K562 (cell line): Measurements from ENCODE around the gene KIF21A. TPM values are rescaled to one million over a fixed set of nuclear protein-coding genes. Genes with fewer than 3 reads are reported as not detected.
A peak's percentile ranks its signal among the peaks of the same experiment; 100 is the strongest.

Experiments used
- ATF7 ChIP-seq: fragments of 450-650 bp; IDR thresholded peaks from 2 replicates; pipeline ENCODE4 v1.7.1; 2014; ENCODE audit warnings: mild to moderate bottlenecking, moderate library complexity
- CHD7 ChIP-seq: fragments of 200-600 bp; sonication (generic); IDR thresholded peaks from one replicate; pipeline ENCODE4 v1.6.1; 2012; ENCODE audit warnings: mild to moderate bottlenecking, low read depth, low read length, inconsistent platforms
- CXXC5 ChIP-seq: fragments of 250-450 bp; sonication (Bioruptor Pico); IDR thresholded peaks from 2 replicates; pipeline ENCODE4 v1.8.0; 2022; ENCODE audit warnings: inconsistent platforms, mild to moderate bottlenecking, moderate library complexity
- EHMT2 ChIP-seq: fragments of 450-650 bp; IDR thresholded peaks from 2 replicates; pipeline ENCODE4 v1.6.1; 2018; ENCODE audit warnings: antibody characterized with exemption
- FOXK1 ChIP-seq: sonication (generic); formaldehyde crosslinking; IDR thresholded peaks from 2 replicates; pipeline ENCODE4 v1.8.0; 2022; ENCODE audit warnings: missing genetic modification reagents, mild to moderate bottlenecking, borderline replicate concordance
- MIER1 ChIP-seq: fragments of 450-650 bp; IDR thresholded peaks from 2 replicates; pipeline ENCODE4 v1.6.1; 2016; ENCODE audit warnings: antibody characterized with exemption, mild to moderate bottlenecking, low read depth
- NFIC ChIP-seq: fragments of 450-650 bp; IDR thresholded peaks from 2 replicates; pipeline ENCODE4 v1.6.1; 2017; ENCODE audit warnings: mild to moderate bottlenecking, inconsistent platforms
- NR4A1 ChIP-seq, 2 experiments: fragments of 250-450 bp in 1 of 2; fragments of 450-650 bp in 1 of 2; sonication (Bioruptor Pico) in 1 of 2; IDR thresholded peaks; 2 replicates each; pipeline versions ENCODE4 v1.4.0 to v1.6.1; 2016 to 2020; ENCODE audit warnings: mild to moderate bottlenecking in 2 of 2, missing compliant biosample characterization in 1 of 2, missing genetic modification characterization in 1 of 2, moderate library complexity in 1 of 2
- POLR2B ChIP-seq: fragments of 450-650 bp; IDR thresholded peaks from 2 replicates; pipeline ENCODE4 v1.6.1; 2018; ENCODE audit warnings: low read depth; ENCODE audit not compliant: partially characterized antibody
- RCOR1 ChIP-seq, 2 experiments: IDR thresholded peaks; 2 replicates each; pipeline ENCODE4 v1.6.1; 2012; ENCODE audit warnings: low read depth in 2 of 2, low read length in 2 of 2, borderline replicate concordance in 1 of 2, improper control_type of control experiment in 1 of 2
- RFX7 ChIP-seq: fragments of 250-450 bp; sonication (Bioruptor Pico); IDR thresholded peaks from 2 replicates; pipeline ENCODE4 v1.5.1; 2021; ENCODE audit warnings: mild to moderate bottlenecking
- SMARCE1 ChIP-seq: fragments of 450-650 bp; IDR thresholded peaks from 2 replicates; pipeline ENCODE4 v1.7.1; 2016; ENCODE audit warnings: mild to moderate bottlenecking
- WHSC1 ChIP-seq: IDR thresholded peaks from one replicate; pipeline ENCODE4 v1.6.1; 2012; ENCODE audit warnings: low read length, control low read depth, inconsistent platforms
- YY1 ChIP-seq, 3 experiments: IDR thresholded peaks; 2 replicates each; pipeline ENCODE4 v1.6.1; 2011; ENCODE audit warnings: low read length in 2 of 3, mild to moderate bottlenecking in 2 of 3, moderate library complexity in 2 of 3, borderline replicate concordance in 1 of 3, control low read depth in 1 of 3, low read depth in 1 of 3; ENCODE audit not compliant: insufficient read depth in 3 of 3, insufficient replicate concordance in 2 of 3, control insufficient read depth in 1 of 3, insufficient read length in 1 of 3; ENCODE audit errors: extremely low read depth in 1 of 3
- ZNF644 ChIP-seq: fragments of 200-800 bp; sonication (Bioruptor generic); IDR thresholded peaks from 2 replicates; pipeline ENCODE4 v1.6.1; 2016; ENCODE audit warnings: low read depth, missing genetic modification characterization, missing compliant biosample characterization
- polyA plus RNA-seq, 8 experiments: library from polyadenylated mRNA; depleted of rRNA in 4 of 8; stranded (reverse) in 5 of 8; unstranded in 3 of 8; fragments of >200 nt; fragmentation: Nextera tagmentation in 2 of 8; fragmentation: Illumina TruSeq in 1 of 8; extraction: Ambion mirVana in 2 of 8; extraction: Trizol in 1 of 8; gene quantifications; 2 replicates each; pipeline versions ENCODE4 v1.2.1 to v1.2.3, GENCODE V29; 2011 to 2014; ENCODE audit warnings: inconsistent platforms in 1 of 8, missing spikeins in 1 of 8
- total RNA-seq, 7 experiments: library from RNA; depleted of rRNA in 6 of 7; stranded (reverse); fragments of >200 nt in 6 of 7; fragmentation: Illumina TruSeq in 2 of 7; extraction: Trizol in 2 of 7; gene quantifications; 2 replicates each; pipeline versions ENCODE4 v1.2.1 to v1.2.3, GENCODE V29; 2011 to 2021; ENCODE audit warnings: low replicate concordance in 1 of 7
- TF ChIP-seq, protein P1 (sequence below): fragments of 200-800 bp; sonication (Bioruptor generic); IDR thresholded peaks from 2 replicates; pipeline ENCODE4 v1.6.1; 2017; ENCODE audit warnings: missing genetic modification characterization, missing compliant biosample characterization

The KIF21A gene
- total and polyA plus RNA-seq, 9 of the 15 experiments (the other 6 are each of a cell fraction or from before 2014, with no cell fraction given), result 17.7 to 45.0 (median 30.3) TPM

GRCh38 chr12:39459027-39459434 lies 16.1 kb upstream of the KIF21A start (continued):
- TF ChIP-seq CHD7, result no peak
- no peak for TF ChIP-seq RCOR1 (IDR thresholded peaks at IDR 0.05; ENCODE audit: borderline replicate concordance in 1 of 2, low read depth in 2 of 2, low read length in 2 of 2)
- no peak for TF ChIP-seq NFIC
- TF ChIP-seq FOXK1 (CRISPR knock-in tag), result no peak
- TF ChIP-seq ATF7, result peak; percentile 93
- peak; percentile 35; the same call in 1 of the 2 replicates for TF ChIP-seq ZNF644
- no peak for TF ChIP-seq MIER1
- TF ChIP-seq WHSC1, result no peak
- TF ChIP-seq SMARCE1, result no peak
- no peak for TF ChIP-seq POLR2B
- TF ChIP-seq RFX7 (CRISPR knock-in tag), result no peak
- TF ChIP-seq CXXC5 (CRISPR knock-in tag), result peak; percentile 33; the same call in 1 of the 2 replicates
- no peak for TF ChIP-seq YY1 (IDR thresholded peaks at IDR 0.05; ENCODE audit: borderline replicate concordance in 1 of 3, control insufficient read depth in 1 of 3, extremely low read depth in 1 of 3, insufficient read depth in 3 of 3, insufficient read length in 1 of 3, insufficient replicate concordance in 2 of 3, low read depth in 1 of 3, low read length in 2 of 3)
- TF ChIP-seq EHMT2, result peak; percentile 37; the same call in 1 of the 2 replicates
- TF ChIP-seq, protein P1, sequence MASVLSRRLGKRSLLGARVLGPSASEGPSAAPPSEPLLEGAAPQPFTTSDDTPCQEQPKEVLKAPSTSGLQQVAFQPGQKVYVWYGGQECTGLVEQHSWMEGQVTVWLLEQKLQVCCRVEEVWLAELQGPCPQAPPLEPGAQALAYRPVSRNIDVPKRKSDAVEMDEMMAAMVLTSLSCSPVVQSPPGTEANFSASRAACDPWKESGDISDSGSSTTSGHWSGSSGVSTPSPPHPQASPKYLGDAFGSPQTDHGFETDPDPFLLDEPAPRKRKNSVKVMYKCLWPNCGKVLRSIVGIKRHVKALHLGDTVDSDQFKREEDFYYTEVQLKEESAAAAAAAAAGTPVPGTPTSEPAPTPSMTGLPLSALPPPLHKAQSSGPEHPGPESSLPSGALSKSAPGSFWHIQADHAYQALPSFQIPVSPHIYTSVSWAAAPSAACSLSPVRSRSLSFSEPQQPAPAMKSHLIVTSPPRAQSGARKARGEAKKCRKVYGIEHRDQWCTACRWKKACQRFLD (CRISPR knock-in tag), result peak; percentile 71; the same call in 1 of the 2 replicates
- TF ChIP-seq NR4A1 (CRISPR knock-in tag; IDR thresholded peaks at IDR 0.05), result no peak
- TF ChIP-seq NR4A1 (tag; IDR thresholded peaks at IDR 0.05), result peak; percentile 60; the same call in 1 of the 2 replicates
